ENCODE data around the gene ABHD2. TPM values are rescaled to one million over a fixed set of nuclear protein-coding genes. Genes with fewer than 3 reads are reported as not detected.

The ABHD2 gene
- total RNA-seq, 2 experiments from 2014 or later: 16.1 to 22.8 TPM

GRCh38 chr15:89051875-89052274, 36.4 kb upstream of the ABHD2 start:
- Histone ChIP-seq H3K27ac (ENCODE audit: low read depth, low read length, poor library complexity, severe bottlenecking) (no peak overlapping the region), H3K79me2 (ENCODE audit: insufficient read depth, low read depth, low read length) (no peaks in the 10 kb centered on the region), H3K4me3 (ENCODE audit: low read depth, low read length, poor library complexity, severe bottlenecking) (no peak overlapping the region), H4K20me1 (ENCODE audit: insufficient read depth, low read length) (no peaks in the 10 kb centered on the region), H3K9me2 (ENCODE audit: insufficient read depth, low read length) (no peaks in the 10 kb centered on the region), H3K36me3 (ENCODE audit: insufficient read depth, low read length) (no peaks in the 10 kb centered on the region), H3K9me3 (ENCODE audit: low read length) (no peaks in the 10 kb centered on the region), H3K4me1 (ENCODE audit: insufficient read depth, low read length, poor library complexity, severe bottlenecking) (no peaks in the 10 kb centered on the region), H3K4me2 (ENCODE audit: low read length) (no peak overlapping the region), H2AFZ (ENCODE audit: low read length) (no peak overlapping the region)
- POLR2A ChIA-PET: interaction anchor here (0.5 to 0.6 kb wide), 2 partner anchors 9 to 82 kb away, joined by 3 read pairs; no protein-coding TSS in a partner anchor
- intact Hi-C loops (cut with micrococcal nuclease; ENCODE audit: unreplicated experiment): no loop called here
- no peak for DNase-seq (ENCODE audit: low spot score)
- CTCF ChIA-PET (ENCODE audit: unreplicated experiment): no interaction called here
- BruUV-seq (replicated peaks): no TSS peak
- no peak for TF ChIP-seq EZH2phosphoT487 (IDR thresholded peaks at IDR 0.05; ENCODE audit: borderline replicate concordance, low read depth, low read length)
- no peak for TF ChIP-seq CTCF (conservative IDR thresholded peaks at IDR 0.05; ENCODE audit: low read length)

- DNase-seq (ENCODE audit: low spot score): no peak
- ChIA-PET CTCF (ENCODE audit: unreplicated experiment) (no interaction called here), POLR2A (interaction anchor here (0.5 kb wide), 1 partner anchor 10 kb away, joined by 3 read pairs; no protein-coding TSS in a partner anchor)
- no peak overlapping the region for H2AFZ ChIP-seq (ENCODE audit: low read length)
- TF ChIP-seq EZH2phosphoT487 (IDR thresholded peaks at IDR 0.05; ENCODE audit: borderline replicate concordance, low read depth, low read length) (no peak), CTCF (conservative IDR thresholded peaks at IDR 0.05; ENCODE audit: low read length) (no peak)
- no peaks in the 10 kb centered on the region for H3K4me1 ChIP-seq (ENCODE audit: insufficient read depth, low read length, poor library complexity, severe bottlenecking)
- BruUV-seq (replicated peaks): no TSS peak
- H4K20me1 ChIP-seq (ENCODE audit: insufficient read depth, low read length): no peaks in the 10 kb centered on the region
- no peaks in the 10 kb centered on the region for H3K9me3 ChIP-seq (ENCODE audit: low read length)
- no peaks in the 10 kb centered on the region for H3K79me2 ChIP-seq (ENCODE audit: insufficient read depth, low read depth, low read length)
- H3K27ac ChIP-seq (ENCODE audit: low read depth, low read length, poor library complexity, severe bottlenecking): no peak overlapping the region
- H3K9me2 ChIP-seq (ENCODE audit: insufficient read depth, low read length): no peaks in the 10 kb centered on the region
- no peak overlapping the region for H3K4me3 ChIP-seq (ENCODE audit: low read depth, low read length, poor library complexity, severe bottlenecking)
- no peaks in the 10 kb centered on the region for H3K36me3 ChIP-seq (ENCODE audit: insufficient read depth, low read length)
- intact Hi-C loops (cut with micrococcal nuclease; ENCODE audit: unreplicated experiment): no loop called here
- H3K4me2 ChIP-seq (ENCODE audit: low read length): no peak overlapping the region
Observed at GRCh38 chr15:89052474-89052873, 35.8 kb upstream of the ABHD2 start.

- intact Hi-C loops (cut with micrococcal nuclease; ENCODE audit: unreplicated experiment): no loop called here
- H3K4me3 ChIP-seq (ENCODE audit: low read depth, low read length, poor library complexity, severe bottlenecking): no peak overlapping the region
- no peaks in the 10 kb centered on the region for H4K20me1 ChIP-seq (ENCODE audit: insufficient read depth, low read length)
- no peak overlapping the region for H2AFZ ChIP-seq (ENCODE audit: low read length)
- no TSS peak for BruUV-seq (replicated peaks)
- ChIA-PET POLR2A (no interaction called here), CTCF (ENCODE audit: unreplicated experiment) (no interaction called here)
- no peak overlapping the region for H3K4me2 ChIP-seq (ENCODE audit: low read length)
- H3K36me3 ChIP-seq (ENCODE audit: insufficient read depth, low read length): no peaks in the 10 kb centered on the region
- no peak for TF ChIP-seq CTCF (conservative IDR thresholded peaks at IDR 0.05; ENCODE audit: low read length)
- TF ChIP-seq EZH2phosphoT487 (IDR thresholded peaks at IDR 0.05; ENCODE audit: borderline replicate concordance, low read depth, low read length): no peak
- no peaks in the 10 kb centered on the region for H3K79me2 ChIP-seq (ENCODE audit: insufficient read depth, low read depth, low read length)
- no peaks in the 10 kb centered on the region for H3K4me1 ChIP-seq (ENCODE audit: insufficient read depth, low read length, poor library complexity, severe bottlenecking)
- DNase-seq (ENCODE audit: low spot score): no peak
- no peaks in the 10 kb centered on the region for H3K9me2 ChIP-seq (ENCODE audit: insufficient read depth, low read length)
- H3K9me3 ChIP-seq (ENCODE audit: low read length): no peaks in the 10 kb centered on the region
- H3K27ac ChIP-seq (ENCODE audit: low read depth, low read length, poor library complexity, severe bottlenecking): no peak overlapping the region
Observed at GRCh38 chr15:89054873-89055272, 33.4 kb upstream of the ABHD2 start.

Measured in OCI-LY7 (cell line).